Stimulated activated CD4-positive, alpha-beta T cell treated with anti-CD3 and anti-CD28 coated beads, Interleukin-4, amount 100 ng/mL, for 4 hours (primary cell): ENCODE results near the gene STXBP1.

Source experiments
- DNase-seq, 2 experiments: peaks; one replicate each; pipeline ENCODE4 v3.0.0-alpha.2; 2020

Gene STXBP1

GRCh38 chr9:127739614-127740330 lies 127.7 kb downstream of the STXBP1 start:
- no peak for DNase-seq

- DNase-seq = no peak
These were observed 129.9 kb downstream of the STXBP1 start for GRCh38 chr9:127741831-127742434.
